ENCODE results near the gene HDAC4. TPM values are rescaled to one million over a fixed set of nuclear protein-coding genes. Genes with fewer than 3 reads are reported as not detected.

HDAC4 gene
- polyA plus RNA-seq, 1 donor (not counting 4 experiments of a cell fraction or from before 2014, with no cell fraction given) = 2.9 TPM

DNA sequence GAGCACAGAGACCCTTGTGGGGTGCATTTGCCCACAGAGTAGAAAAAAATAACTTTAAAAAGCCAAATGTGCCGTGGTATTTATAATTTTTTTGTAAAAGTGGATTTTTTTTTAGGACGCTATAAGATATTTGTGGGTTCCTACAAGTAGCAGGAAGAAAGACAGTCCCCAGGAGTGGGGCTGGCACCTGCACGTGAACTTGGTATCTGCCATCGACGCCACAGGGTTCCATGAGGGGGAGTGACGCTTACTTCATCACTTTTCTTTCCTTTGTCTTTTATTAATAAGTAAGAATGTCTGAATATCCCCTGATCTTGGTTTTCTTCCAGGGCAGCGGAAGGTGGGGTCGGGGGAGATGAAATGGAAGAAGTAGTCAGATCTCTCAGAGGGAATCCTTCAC is 345.9 kb downstream of the HDAC4 start:
- Histone ChIP-seq H3K9me1 (ENCODE audit: control insufficient read depth, extremely low read depth, insufficient read depth, low read length) (no peaks in the 10 kb centered on the region), H3K27ac (ENCODE audit: control insufficient read depth, insufficient read depth, low read length) (no peak overlapping the region), H2AFZ (ENCODE audit: control insufficient read depth, low read length) (no peak overlapping the region), H3K27me3 (ENCODE audit: control insufficient read depth, extremely low read depth, insufficient read depth, low read length) (no peaks in the 10 kb centered on the region), H3K4me2 (ENCODE audit: control insufficient read depth, extremely low read depth, insufficient read depth, low read depth, low read length) (no peak overlapping the region), H4K20me1 (ENCODE audit: control insufficient read depth, extremely low read depth, insufficient read depth, low read length) (no peaks in the 10 kb centered on the region), H3K4me3 (ENCODE audit: control insufficient read depth in 2 of 3, extremely low read depth in 1 of 3, insufficient read depth in 2 of 3, low read depth in 1 of 3, low read length in 3 of 3) (no peak overlapping the region), H3K79me2 (ENCODE audit: control insufficient read depth, insufficient read depth, low read length) (no peaks in the 10 kb centered on the region), H3K9ac (ENCODE audit: control insufficient read depth, extremely low read depth, insufficient read depth, low read length) (no peak overlapping the region), H3K4me1 (ENCODE audit: control insufficient read depth, extremely low read depth, insufficient read depth, low read length) (no peaks in the 10 kb centered on the region), H3K36me3 (ENCODE audit: control insufficient read depth in 2 of 2, extremely low read depth in 1 of 2, insufficient read depth in 2 of 2, low read length in 2 of 2) (no peaks in the 10 kb centered on the region), H3K9me3 (ENCODE audit: control insufficient read depth, low read depth, low read length) (no peaks in the 10 kb centered on the region)
- FAIRE-seq = no peak
- TF ChIP-seq, protein P1, sequence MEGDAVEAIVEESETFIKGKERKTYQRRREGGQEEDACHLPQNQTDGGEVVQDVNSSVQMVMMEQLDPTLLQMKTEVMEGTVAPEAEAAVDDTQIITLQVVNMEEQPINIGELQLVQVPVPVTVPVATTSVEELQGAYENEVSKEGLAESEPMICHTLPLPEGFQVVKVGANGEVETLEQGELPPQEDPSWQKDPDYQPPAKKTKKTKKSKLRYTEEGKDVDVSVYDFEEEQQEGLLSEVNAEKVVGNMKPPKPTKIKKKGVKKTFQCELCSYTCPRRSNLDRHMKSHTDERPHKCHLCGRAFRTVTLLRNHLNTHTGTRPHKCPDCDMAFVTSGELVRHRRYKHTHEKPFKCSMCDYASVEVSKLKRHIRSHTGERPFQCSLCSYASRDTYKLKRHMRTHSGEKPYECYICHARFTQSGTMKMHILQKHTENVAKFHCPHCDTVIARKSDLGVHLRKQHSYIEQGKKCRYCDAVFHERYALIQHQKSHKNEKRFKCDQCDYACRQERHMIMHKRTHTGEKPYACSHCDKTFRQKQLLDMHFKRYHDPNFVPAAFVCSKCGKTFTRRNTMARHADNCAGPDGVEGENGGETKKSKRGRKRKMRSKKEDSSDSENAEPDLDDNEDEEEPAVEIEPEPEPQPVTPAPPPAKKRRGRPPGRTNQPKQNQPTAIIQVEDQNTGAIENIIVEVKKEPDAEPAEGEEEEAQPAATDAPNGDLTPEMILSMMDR (optimal IDR thresholded peaks at IDR 0.05 in 1 of 3, IDR thresholded peaks at IDR 0.05 in 1 of 3, conservative IDR thresholded peaks at IDR 0.05 in 1 of 3; ENCODE audit: extremely low read depth in 1 of 3, insufficient read depth in 2 of 3, low read length in 3 of 3) = no peak
- no peak for TF ChIP-seq EZH2 (IDR thresholded peaks at IDR 0.05; ENCODE audit: low read length)
- no peak for DNase-seq (ENCODE audit: low read depth, low spot score)
- dilution Hi-C loops (cut with MboI; ENCODE audit: extremely low pct_ligation_motif_present, low sequenced_read_pairs) = no loop called here

DNA sequence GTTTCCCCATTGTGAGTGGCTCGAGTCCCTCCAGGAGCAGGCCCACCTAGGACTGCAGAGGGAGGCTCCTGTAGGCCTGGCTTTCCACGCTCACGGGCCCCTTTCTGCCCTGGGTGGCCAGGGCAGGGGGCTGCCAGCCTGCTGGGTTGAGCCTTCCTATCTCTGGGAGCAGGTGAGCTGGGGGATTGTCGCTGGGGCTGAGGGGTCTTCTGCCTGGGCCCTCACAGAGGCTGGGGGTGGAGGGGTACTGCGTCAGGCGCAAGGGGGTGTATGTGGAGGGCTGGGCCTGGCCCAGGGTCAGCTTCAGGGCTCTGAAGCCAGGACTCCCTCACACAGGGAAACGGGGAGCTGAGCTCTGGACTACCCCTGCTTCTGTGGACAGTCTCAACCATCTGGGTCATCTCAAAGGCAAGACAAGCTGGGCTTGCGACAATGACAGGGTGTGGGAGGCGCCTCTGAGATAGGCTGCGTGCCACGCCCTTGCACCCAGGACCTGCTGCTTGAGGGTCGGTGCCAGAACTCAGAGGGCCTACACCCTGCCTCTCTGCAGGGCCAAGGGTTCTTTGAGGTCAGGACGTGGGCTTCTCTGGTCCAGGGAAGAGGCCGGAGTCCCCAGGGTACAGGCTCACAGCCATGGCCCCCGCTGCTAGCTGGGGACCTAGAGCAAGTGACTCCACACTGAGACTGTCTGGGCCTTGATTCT is 346.9 kb downstream of the HDAC4 start:
- Histone ChIP-seq H3K27me3 (ENCODE audit: control insufficient read depth, extremely low read depth, insufficient read depth, low read length) (no peaks in the 10 kb centered on the region), H3K4me2 (ENCODE audit: control insufficient read depth, extremely low read depth, insufficient read depth, low read depth, low read length) (no peak overlapping the region), H3K36me3 (ENCODE audit: control insufficient read depth in 2 of 2, extremely low read depth in 1 of 2, insufficient read depth in 2 of 2, low read length in 2 of 2) (no peaks in the 10 kb centered on the region), H3K9ac (ENCODE audit: control insufficient read depth, extremely low read depth, insufficient read depth, low read length) (no peak overlapping the region), H3K79me2 (ENCODE audit: control insufficient read depth, insufficient read depth, low read length) (no peaks in the 10 kb centered on the region), H3K4me1 (ENCODE audit: control insufficient read depth, extremely low read depth, insufficient read depth, low read length) (no peaks in the 10 kb centered on the region), H3K27ac (ENCODE audit: control insufficient read depth, insufficient read depth, low read length) (no peak overlapping the region), H3K9me1 (ENCODE audit: control insufficient read depth, extremely low read depth, insufficient read depth, low read length) (no peaks in the 10 kb centered on the region), H4K20me1 (ENCODE audit: control insufficient read depth, extremely low read depth, insufficient read depth, low read length) (no peaks in the 10 kb centered on the region), H2AFZ (ENCODE audit: control insufficient read depth, low read length) (no peak overlapping the region), H3K4me3 (ENCODE audit: control insufficient read depth in 2 of 3, extremely low read depth in 1 of 3, insufficient read depth in 2 of 3, low read depth in 1 of 3, low read length in 3 of 3) (no peak overlapping the region), H3K9me3 (ENCODE audit: control insufficient read depth, low read depth, low read length) (no peaks in the 10 kb centered on the region)
- dilution Hi-C loops (cut with MboI; ENCODE audit: extremely low pct_ligation_motif_present, low sequenced_read_pairs) = no loop called here
- FAIRE-seq (no peak), DNase-seq (ENCODE audit: low read depth, low spot score) (no peak)
- no peak for TF ChIP-seq EZH2 (IDR thresholded peaks at IDR 0.05; ENCODE audit: low read length)
- TF ChIP-seq, protein P1 (optimal IDR thresholded peaks at IDR 0.05 in 1 of 3, IDR thresholded peaks at IDR 0.05 in 1 of 3, conservative IDR thresholded peaks at IDR 0.05 in 1 of 3; ENCODE audit: extremely low read depth in 1 of 3, insufficient read depth in 2 of 3, low read length in 3 of 3) = no peak
